ENCODE results near the gene SLC2A2. TPM values are rescaled to one million over a fixed set of nuclear protein-coding genes. Genes with fewer than 3 reads are reported as not detected.
A peak's percentile ranks its signal among the peaks of the same experiment; 100 is the strongest.

The SLC2A2 gene
- total RNA-seq, 6 experiments from 2014 or later: not detected

GRCh38 chr3:171038342-171038741 lies 11.8 kb upstream of the SLC2A2 start:
- no peaks in the 10 kb centered on the region for H3K36me3 Mint-ChIP-seq (ENCODE audit: low read depth)
- H3K4me1 Mint-ChIP-seq (ENCODE audit: low read depth): no peaks in the 10 kb centered on the region
- no peaks in the 10 kb centered on the region; the same call in 1 of the 2 replicates for H3K27me3 Mint-ChIP-seq (ENCODE audit: insufficient read depth)
- no peaks in the 10 kb centered on the region for H3K9me3 Mint-ChIP-seq
- no peak for TF ChIP-seq CTCF (IDR thresholded peaks at IDR 0.05)
- DNase-seq: no peak
- H3K27ac Mint-ChIP-seq: no peak overlapping the region
- no peak overlapping the region for H3K4me3 Mint-ChIP-seq

- H3K4me1 Mint-ChIP-seq (ENCODE audit: low read depth): no peaks in the 10 kb centered on the region; the same call in 1 of the 2 replicates
- no peaks in the 10 kb centered on the region for H3K9me3 Mint-ChIP-seq
- no peak overlapping the region for H3K4me3 Mint-ChIP-seq
- H3K36me3 Mint-ChIP-seq (ENCODE audit: low read depth): no peaks in the 10 kb centered on the region
- H3K27me3 Mint-ChIP-seq (ENCODE audit: insufficient read depth): no peaks in the 10 kb centered on the region; the same call in none of the 2 replicates
- H3K27ac Mint-ChIP-seq: no peak overlapping the region
- TF ChIP-seq CTCF (IDR thresholded peaks at IDR 0.05): no peak
- peak; percentile 88 for DNase-seq
These were observed 2.3 kb upstream of the SLC2A2 start for GRCh38 chr3:171028779-171029232.

GRCh38 chr3:171028025-171028778 lies 1.7 kb upstream of the SLC2A2 start:
- TF ChIP-seq CTCF (IDR thresholded peaks at IDR 0.05): no peak
- Mint-ChIP-seq H3K27me3 (ENCODE audit: insufficient read depth) (no peaks in the 10 kb centered on the region; the same call in none of the 2 replicates), H3K4me1 (ENCODE audit: low read depth) (no peaks in the 10 kb centered on the region; the same call in 1 of the 2 replicates), H3K36me3 (ENCODE audit: low read depth) (no peaks in the 10 kb centered on the region), H3K4me3 (no peak overlapping the region), H3K9me3 (no peaks in the 10 kb centered on the region), H3K27ac (no peak overlapping the region)
- peak; percentile 94 for DNase-seq

- no peaks in the 10 kb centered on the region for H3K27me3 Mint-ChIP-seq (ENCODE audit: insufficient read depth)
- no peaks in the 10 kb centered on the region for H3K9me3 Mint-ChIP-seq
- no peak overlapping the region for H3K27ac Mint-ChIP-seq
- no peaks in the 10 kb centered on the region for H3K36me3 Mint-ChIP-seq (ENCODE audit: low read depth)
- H3K4me1 Mint-ChIP-seq (ENCODE audit: low read depth): peaks cover 3% of the 10 kb centered on the region
- no peak overlapping the region for H3K4me3 Mint-ChIP-seq
- TF ChIP-seq CTCF (IDR thresholded peaks at IDR 0.05): no peak
- no peak for DNase-seq
These were observed 3.0 kb downstream of the SLC2A2 start for GRCh38 chr3:171023566-171023965.

- no peak overlapping the region for H3K4me3 Mint-ChIP-seq
- TF ChIP-seq CTCF (IDR thresholded peaks at IDR 0.05): no peak
- no peak for DNase-seq
- H3K27me3 Mint-ChIP-seq (ENCODE audit: insufficient read depth): no peaks in the 10 kb centered on the region; the same call in 1 of the 2 replicates
- H3K27ac Mint-ChIP-seq: no peak overlapping the region
- H3K36me3 Mint-ChIP-seq (ENCODE audit: low read depth): no peaks in the 10 kb centered on the region
- no peaks in the 10 kb centered on the region for H3K9me3 Mint-ChIP-seq
- peaks cover 8% of the 10 kb centered on the region for H3K4me1 Mint-ChIP-seq (ENCODE audit: low read depth)
These were observed 5.1 kb downstream of the SLC2A2 start for GRCh38 chr3:171021377-171021776.

Measured in HFFc6 (cell line).